ENCODE results near the gene FAM228B.
"Not testable (repeated sequence)": the region's sequence is repeated elsewhere in the genome, so short reads cannot be mapped to it uniquely, and the experiment has no call there.

FAM228B gene

GRCh38 chr2:24104110-24104650 is 19.1 kb upstream of the FAM228B start:
- DNase-seq, result no peak

- DNase-seq, result no peak
Observed at GRCh38 chr2:24104906-24105305, 18.4 kb upstream of the FAM228B start.

- no peak for DNase-seq
Observed at GRCh38 chr2:24105816-24106215, 17.5 kb upstream of the FAM228B start.

GRCh38 chr2:24106786-24107185 is 16.5 kb upstream of the FAM228B start:
- no peak for DNase-seq

- no peak for DNase-seq
Observed at GRCh38 chr2:24107336-24107735, 15.9 kb upstream of the FAM228B start.

GRCh38 chr2:24109431-24109830 is 13.8 kb upstream of the FAM228B start:
- DNase-seq, result not testable (repeated sequence)

GRCh38 chr2:24110660-24111303 is 12.5 kb upstream of the FAM228B start:
- DNase-seq, result no peak

- no peak for DNase-seq
Observed at GRCh38 chr2:24111407-24111901, 11.8 kb upstream of the FAM228B start.

- DNase-seq, result no peak
Observed at GRCh38 chr2:24115057-24115456, 8.2 kb upstream of the FAM228B start.

- no peak for DNase-seq
Observed at GRCh38 chr2:24117902-24118301, 5.4 kb upstream of the FAM228B start.

GRCh38 chr2:24121066-24121465 is 2.2 kb upstream of the FAM228B start:
- DNase-seq, result no peak

- peak; percentile 4 to 62 for DNase-seq
Observed at GRCh38 chr2:24121469-24121868, 1.8 kb upstream of the FAM228B start.

- DNase-seq, result peak in 1 of 2 experiments; percentile 21
Observed at GRCh38 chr2:24122366-24123194, 689 bp upstream of the FAM228B start.

GRCh38 chr2:24123922-24124580 is 782 bp downstream of the FAM228B start:
- peak in 1 of 2 experiments; percentile 61 for DNase-seq

- DNase-seq, result no peak
Observed at GRCh38 chr2:24125956-24126355, 2.7 kb downstream of the FAM228B start.

GRCh38 chr2:24132543-24132942 is 9.3 kb downstream of the FAM228B start:
- no peak for DNase-seq

GRCh38 chr2:24140305-24140704 is 17.0 kb downstream of the FAM228B start:
- not testable (repeated sequence) for DNase-seq

- no peak for DNase-seq
Observed at GRCh38 chr2:24147364-24147763, 24.1 kb downstream of the FAM228B start.

GRCh38 chr2:24152413-24153197 is 29.3 kb downstream of the FAM228B start:
- DNase-seq, result no peak

- DNase-seq, result no peak
Observed at GRCh38 chr2:24153478-24153877, 30.2 kb downstream of the FAM228B start.

- no peak for DNase-seq
Observed at GRCh38 chr2:24158131-24158530, 34.9 kb downstream of the FAM228B start.

- DNase-seq, result no peak
Observed at GRCh38 chr2:24159708-24160107, 36.4 kb downstream of the FAM228B start.
